Erythroblast (primary cell): Measurements from ENCODE around the gene ZFPM1.
"Not testable (repeated sequence)": the region's sequence is repeated elsewhere in the genome, so short reads cannot be mapped to it uniquely, and the experiment has no call there.

Source experiments
- DNase-seq, 2 experiments: peaks; one replicate each; lab custom pipeline; 2025; lab: John Stamatoyannopoulos, UW
- GATA1 ChIP-seq: IDR thresholded peaks from 2 replicates; pipeline ENCODE4 v1.6.1; 2011; ENCODE audit warnings: low read depth, mild to moderate bottlenecking, control low read depth, low read length, moderate library complexity
- POLR2A ChIP-seq: IDR thresholded peaks from 2 replicates; pipeline ENCODE4 v1.6.1; 2011; ENCODE audit warnings: mild to moderate bottlenecking, low read length

Gene ZFPM1

GRCh38 chr16:88453217-88453531 lies at the start of gene ZFPM1:
Gene ZFPM1 (plus strand): TSS chr16:88453280. CDS start chr16:88453639, 359 bp downstream.
- DNase-seq, result no peak
- TF ChIP-seq POLR2A, result no peak
- TF ChIP-seq GATA1, result no peak

DNA sequence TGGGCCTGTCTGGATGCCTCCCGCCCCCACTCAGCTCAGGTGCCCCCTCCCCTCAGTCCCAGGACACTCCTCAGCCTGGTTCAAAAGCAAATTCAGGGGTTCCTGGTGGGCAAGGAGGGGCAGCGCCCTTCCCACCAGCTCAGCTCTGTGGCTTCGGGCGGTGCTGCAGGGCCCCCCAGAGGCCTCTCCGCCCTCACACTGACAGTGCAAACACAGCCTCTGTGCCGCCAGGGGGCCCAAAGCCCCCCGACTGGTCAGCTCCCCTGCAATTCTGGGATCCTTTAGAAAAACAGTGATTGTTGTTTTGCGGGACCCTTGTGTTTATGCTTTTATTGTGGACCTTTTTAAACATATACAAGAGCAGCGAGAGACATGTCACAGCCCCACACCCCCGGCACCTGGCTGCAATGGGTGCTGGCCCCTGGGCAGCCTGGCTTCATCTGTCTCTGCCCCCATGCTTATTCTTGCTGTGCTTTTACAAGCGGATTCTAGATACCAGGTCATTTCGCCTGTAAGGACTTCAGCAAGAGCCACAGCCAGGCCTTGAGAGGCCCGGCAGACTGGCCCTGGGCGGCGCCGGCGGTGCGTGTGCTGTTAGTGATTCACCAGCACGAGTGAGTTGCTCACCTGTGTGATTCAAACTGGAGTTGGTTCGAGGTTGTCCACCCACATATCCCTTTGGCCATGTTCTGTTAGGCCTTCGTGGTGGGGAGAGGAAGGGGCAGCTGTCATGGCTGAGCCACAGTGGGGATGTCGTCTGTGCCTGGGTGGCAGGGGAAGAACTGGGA lies 49.1 kb upstream of the ZFPM1 start:
- no peak for DNase-seq
- TF ChIP-seq GATA1, result no peak
- no peak for TF ChIP-seq POLR2A

GRCh38 chr16:88404769-88405168 lies 48.3 kb upstream of the ZFPM1 start:
- TF ChIP-seq POLR2A (no peak), GATA1 (no peak)
- no peak for DNase-seq

DNA sequence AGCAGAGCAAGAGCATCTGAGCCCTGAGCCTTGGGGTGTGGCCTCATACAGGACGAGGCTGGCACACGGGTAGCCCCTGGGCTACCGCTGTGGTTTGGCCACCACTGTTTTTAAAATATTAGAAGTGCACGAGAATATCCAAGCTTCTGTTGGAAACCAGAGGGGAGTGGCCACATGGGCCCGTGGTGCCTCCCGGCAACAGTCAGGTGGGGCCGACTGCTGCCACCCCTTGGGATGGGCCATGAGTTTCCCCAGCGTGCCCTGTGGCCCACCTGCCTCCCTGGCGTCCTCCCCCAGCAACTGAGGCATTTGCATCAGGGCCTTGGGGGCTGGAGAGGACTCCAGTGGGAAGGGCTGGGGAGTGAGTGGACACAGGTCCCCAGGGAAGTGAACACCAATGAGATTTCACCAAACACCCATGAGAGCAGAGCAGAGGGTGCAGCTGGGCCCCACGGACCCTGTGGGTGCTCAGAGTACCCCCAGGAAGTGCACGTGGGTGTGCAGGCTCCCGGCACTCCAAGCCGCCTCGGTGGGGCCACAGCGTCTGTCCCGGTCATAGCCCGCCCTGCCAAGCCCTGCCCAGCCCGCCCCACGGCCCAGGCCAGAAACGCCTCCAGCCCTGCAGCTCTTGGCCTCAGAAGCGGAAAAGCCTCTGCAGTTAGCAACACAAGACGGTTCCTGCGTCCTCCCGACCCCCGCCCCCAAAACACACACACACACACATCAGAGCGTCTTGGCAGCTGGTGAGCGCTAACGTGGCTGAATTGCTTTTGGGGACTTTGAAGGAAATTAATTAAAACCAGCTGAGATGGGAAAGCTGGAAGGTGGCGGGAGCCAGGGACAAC lies 47.6 kb upstream of the ZFPM1 start:
- TF ChIP-seq GATA1, result no peak
- TF ChIP-seq POLR2A, result no peak
- no peak for DNase-seq

DNA sequence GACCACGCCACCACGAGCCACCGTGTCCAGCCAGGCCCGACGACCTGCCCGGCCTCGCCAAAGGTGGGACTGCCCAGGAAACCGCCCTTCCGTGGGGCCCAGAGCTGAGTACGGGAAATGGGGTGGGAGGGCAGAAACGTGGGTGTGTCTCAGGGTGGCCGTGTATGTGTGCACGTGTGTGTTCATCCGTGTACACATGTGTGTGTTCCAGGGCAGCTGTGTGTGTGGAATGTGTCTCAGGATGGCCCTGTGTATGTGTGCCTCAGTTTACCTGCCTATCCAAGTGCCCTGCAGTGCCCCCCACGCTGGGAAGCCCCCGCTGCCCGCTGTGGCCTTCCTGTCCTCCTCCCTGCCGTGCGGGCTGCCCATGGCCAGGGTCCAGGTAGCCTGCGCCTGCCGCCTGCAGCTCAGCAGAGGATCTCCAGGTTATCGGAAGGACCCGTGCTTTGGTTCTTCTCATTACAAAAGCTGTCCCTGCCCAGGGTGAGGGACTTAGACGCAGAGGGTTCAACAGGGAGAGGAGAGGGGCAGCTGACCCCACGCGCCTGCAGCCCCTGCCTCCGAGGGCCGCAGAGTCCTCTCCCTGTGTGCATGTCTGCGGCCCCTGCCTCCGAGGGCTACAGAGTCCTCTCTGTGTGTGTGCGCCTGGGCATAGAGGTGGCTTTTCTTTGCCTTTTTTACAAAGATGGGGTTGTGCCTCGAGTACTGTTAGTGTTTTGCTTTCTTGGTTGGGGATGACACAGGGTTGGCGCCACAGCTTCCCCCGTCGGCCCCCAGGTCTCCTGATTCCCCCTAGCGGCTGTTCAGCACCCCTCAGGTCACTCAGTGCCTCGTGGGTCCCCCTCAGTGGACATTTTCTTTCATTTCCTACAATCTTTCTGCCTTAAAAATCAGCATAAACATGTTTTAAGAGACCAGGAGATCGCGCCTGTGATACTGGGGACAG lies 46.7 kb upstream of the ZFPM1 start:
- no peak for DNase-seq
- TF ChIP-seq GATA1 (no peak), POLR2A (no peak)

- TF ChIP-seq GATA1 (no peak), POLR2A (no peak)
- DNase-seq, result no peak
These were observed 46.0 kb upstream of the ZFPM1 start for GRCh38 chr16:88407042-88407420.

GRCh38 chr16:88407807-88408206 lies 45.3 kb upstream of the ZFPM1 start:
- no peak for DNase-seq
- TF ChIP-seq GATA1, result no peak

- no peak for TF ChIP-seq POLR2A
- TF ChIP-seq GATA1, result no peak
- no peak for DNase-seq
These were observed 44.4 kb upstream of the ZFPM1 start for GRCh38 chr16:88408561-88409142.

GRCh38 chr16:88409296-88410065 lies 43.6 kb upstream of the ZFPM1 start:
- no peak for DNase-seq
- no peak for TF ChIP-seq POLR2A
- no peak for TF ChIP-seq GATA1

GRCh38 chr16:88410297-88410968 lies 42.6 kb upstream of the ZFPM1 start:
- not testable (repeated sequence) for DNase-seq

- TF ChIP-seq POLR2A, result no peak
- TF ChIP-seq GATA1, result no peak
- DNase-seq, result no peak
These were observed 41.0 kb upstream of the ZFPM1 start for GRCh38 chr16:88411951-88412576.

- DNase-seq, result no peak
- TF ChIP-seq POLR2A (no peak), GATA1 (no peak)
These were observed 40.3 kb upstream of the ZFPM1 start for GRCh38 chr16:88412766-88413165.
